ENCODE data around the gene ZP4.

The ZP4 gene, protein sequence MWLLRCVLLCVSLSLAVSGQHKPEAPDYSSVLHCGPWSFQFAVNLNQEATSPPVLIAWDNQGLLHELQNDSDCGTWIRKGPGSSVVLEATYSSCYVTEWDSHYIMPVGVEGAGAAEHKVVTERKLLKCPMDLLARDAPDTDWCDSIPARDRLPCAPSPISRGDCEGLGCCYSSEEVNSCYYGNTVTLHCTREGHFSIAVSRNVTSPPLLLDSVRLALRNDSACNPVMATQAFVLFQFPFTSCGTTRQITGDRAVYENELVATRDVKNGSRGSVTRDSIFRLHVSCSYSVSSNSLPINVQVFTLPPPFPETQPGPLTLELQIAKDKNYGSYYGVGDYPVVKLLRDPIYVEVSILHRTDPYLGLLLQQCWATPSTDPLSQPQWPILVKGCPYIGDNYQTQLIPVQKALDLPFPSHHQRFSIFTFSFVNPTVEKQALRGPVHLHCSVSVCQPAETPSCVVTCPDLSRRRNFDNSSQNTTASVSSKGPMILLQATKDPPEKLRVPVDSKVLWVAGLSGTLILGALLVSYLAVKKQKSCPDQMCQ

DNA sequence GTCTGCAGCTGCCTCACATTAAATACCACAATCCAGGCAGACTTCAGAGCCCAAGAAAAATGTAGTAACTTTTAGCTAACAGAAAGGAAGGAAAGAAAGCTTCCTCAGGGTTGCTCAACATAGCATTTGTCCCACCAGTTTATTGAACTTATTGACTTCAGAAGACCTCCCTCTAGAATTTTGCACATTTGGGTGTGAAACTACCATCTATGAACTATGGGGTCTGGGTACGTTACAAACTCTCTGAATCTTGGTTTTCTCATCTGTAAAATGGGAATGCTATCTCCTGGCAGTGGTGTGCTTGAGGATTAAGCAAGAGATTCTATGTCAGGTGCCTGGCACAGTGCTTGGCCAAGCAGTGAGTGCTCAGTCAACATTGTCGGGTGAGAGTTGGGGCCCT lies at the start of gene ZP4:
TSS of gene ZP4 (minus strand) at position 101 of the 400 bp plus-strand sequence. CDS start 287 bp downstream, outside the sequence.
- Mint-ChIP-seq H3K27ac (no peak within 1 kb of the TSS), H3K9me3 (no peaks in the 10 kb centered on the region)
- TF ChIP-seq, protein P1, sequence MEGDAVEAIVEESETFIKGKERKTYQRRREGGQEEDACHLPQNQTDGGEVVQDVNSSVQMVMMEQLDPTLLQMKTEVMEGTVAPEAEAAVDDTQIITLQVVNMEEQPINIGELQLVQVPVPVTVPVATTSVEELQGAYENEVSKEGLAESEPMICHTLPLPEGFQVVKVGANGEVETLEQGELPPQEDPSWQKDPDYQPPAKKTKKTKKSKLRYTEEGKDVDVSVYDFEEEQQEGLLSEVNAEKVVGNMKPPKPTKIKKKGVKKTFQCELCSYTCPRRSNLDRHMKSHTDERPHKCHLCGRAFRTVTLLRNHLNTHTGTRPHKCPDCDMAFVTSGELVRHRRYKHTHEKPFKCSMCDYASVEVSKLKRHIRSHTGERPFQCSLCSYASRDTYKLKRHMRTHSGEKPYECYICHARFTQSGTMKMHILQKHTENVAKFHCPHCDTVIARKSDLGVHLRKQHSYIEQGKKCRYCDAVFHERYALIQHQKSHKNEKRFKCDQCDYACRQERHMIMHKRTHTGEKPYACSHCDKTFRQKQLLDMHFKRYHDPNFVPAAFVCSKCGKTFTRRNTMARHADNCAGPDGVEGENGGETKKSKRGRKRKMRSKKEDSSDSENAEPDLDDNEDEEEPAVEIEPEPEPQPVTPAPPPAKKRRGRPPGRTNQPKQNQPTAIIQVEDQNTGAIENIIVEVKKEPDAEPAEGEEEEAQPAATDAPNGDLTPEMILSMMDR (IDR thresholded peaks at IDR 0.05; ENCODE audit: unreplicated experiment in 3 of 3), result no peak

DNA sequence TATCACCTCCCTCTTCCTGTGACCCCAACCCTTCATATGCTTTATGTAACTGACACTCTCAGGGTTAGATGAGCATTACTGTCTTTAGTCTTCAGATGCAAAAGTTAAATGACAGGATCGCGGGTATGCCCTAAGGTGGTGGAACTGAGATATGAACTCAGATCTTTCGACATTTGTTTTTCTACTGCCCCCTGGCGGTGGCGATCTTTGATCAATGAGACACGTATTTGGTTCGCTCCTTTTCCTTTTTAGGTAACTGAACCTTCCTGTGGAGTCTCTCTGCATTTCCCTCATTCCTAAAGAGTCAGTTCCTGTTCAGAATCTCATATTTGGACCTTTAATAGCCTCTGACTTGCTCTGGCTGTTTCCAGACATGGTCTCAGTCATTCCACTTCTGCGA lies 47.8 kb upstream of the ZP4 start:
- Mint-ChIP-seq H3K27me3 (ENCODE audit: low read depth) (no peaks in the 10 kb centered on the region), H3K4me1 (no peaks in the 10 kb centered on the region), H3K27ac (no peak overlapping the region), H3K36me3 (ENCODE audit: low read depth) (no peaks in the 10 kb centered on the region), H3K9me3 (no peaks in the 10 kb centered on the region), H3K4me3 (no peak overlapping the region)
- TF ChIP-seq, protein P1 (IDR thresholded peaks at IDR 0.05; ENCODE audit: unreplicated experiment in 3 of 3), result no peak

More for the DNA sequence above, at the start of gene ZP4:
- H3K27me3 Mint-ChIP-seq (ENCODE audit: low read depth), result peaks cover 13% of the 10 kb centered on the region
- no peaks in the 10 kb centered on the region for H3K36me3 Mint-ChIP-seq (ENCODE audit: low read depth)
- H3K4me3 Mint-ChIP-seq, result no peak within 1 kb of the TSS
- H3K4me1 Mint-ChIP-seq, result no peaks in the 10 kb centered on the region

DNA sequence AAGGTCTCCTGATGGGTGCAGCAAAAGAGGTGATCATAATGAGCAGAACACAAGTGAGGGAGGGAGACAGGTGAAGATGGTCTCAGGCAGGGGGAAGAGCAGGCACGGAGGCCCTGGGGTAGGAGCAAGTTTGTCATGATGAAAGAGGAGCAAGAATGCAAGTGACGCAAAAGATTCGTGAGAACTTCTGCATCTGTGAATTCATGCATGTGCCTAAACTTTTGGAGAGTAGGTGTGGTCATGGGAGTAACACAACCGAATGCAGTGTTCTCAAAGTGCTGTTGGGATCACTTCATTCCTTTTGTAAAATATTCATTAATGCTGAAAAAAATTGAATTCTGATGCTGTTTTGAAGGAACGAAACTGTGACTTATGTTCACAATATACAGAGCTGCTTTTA lies 47.3 kb upstream of the ZP4 start:
- no peaks in the 10 kb centered on the region for H3K4me1 Mint-ChIP-seq
- H3K9me3 Mint-ChIP-seq, result no peaks in the 10 kb centered on the region
- no peaks in the 10 kb centered on the region for H3K36me3 Mint-ChIP-seq (ENCODE audit: low read depth)
- no peak overlapping the region for H3K27ac Mint-ChIP-seq
- H3K27me3 Mint-ChIP-seq (ENCODE audit: low read depth), result no peaks in the 10 kb centered on the region
- H3K4me3 Mint-ChIP-seq, result no peak overlapping the region
- TF ChIP-seq, protein P1 (IDR thresholded peaks at IDR 0.05; ENCODE audit: unreplicated experiment in 3 of 3), result no peak

DNA sequence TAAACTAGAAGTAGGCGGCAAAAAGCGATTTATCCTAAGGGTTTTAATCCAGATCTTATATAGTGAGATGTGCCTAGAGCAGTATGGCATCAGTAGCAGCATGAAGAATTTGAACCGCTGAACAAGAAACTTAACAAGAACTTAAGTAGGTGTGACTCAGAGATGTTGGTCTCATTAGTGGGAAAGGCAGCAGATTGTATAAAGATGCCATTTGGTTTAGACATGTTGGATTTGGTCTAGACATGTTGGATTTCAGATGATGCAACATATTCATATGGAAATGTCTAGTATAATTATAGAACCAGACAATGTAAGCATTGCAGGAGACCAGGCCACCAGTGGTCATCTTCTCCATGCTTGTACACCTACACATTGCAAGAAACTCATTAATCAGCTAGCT lies 42.1 kb upstream of the ZP4 start:
- no peak overlapping the region for H3K27ac Mint-ChIP-seq
- H3K4me1 Mint-ChIP-seq, result no peaks in the 10 kb centered on the region
- H3K36me3 Mint-ChIP-seq (ENCODE audit: low read depth), result no peaks in the 10 kb centered on the region
- TF ChIP-seq, protein P1 (IDR thresholded peaks at IDR 0.05; ENCODE audit: unreplicated experiment in 3 of 3), result no peak
- H3K27me3 Mint-ChIP-seq (ENCODE audit: low read depth), result no peaks in the 10 kb centered on the region
- H3K9me3 Mint-ChIP-seq, result no peaks in the 10 kb centered on the region
- H3K4me3 Mint-ChIP-seq, result no peak overlapping the region

DNA sequence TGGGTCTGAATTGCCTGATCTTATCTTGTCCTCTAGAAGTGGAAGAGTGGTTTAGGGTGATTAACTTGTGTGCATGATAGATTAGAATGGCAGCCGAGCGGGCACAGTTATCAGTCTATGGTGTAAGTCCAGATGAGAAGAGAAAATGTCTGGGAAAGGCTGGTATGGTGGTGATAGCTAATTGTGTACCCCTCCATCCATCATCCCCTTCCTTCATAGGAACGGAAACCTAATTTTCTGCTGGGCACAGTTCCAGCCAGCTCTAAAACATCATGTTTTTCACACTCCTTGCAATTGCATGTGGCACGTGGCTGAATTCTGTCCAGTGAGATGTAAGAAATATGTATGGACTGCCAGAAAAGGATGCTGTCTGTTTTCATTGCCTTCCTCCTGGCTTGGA lies 40.9 kb upstream of the ZP4 start:
- TF ChIP-seq, protein P1 (IDR thresholded peaks at IDR 0.05; ENCODE audit: unreplicated experiment in 3 of 3), result no peak
- no peaks in the 10 kb centered on the region for H3K36me3 Mint-ChIP-seq (ENCODE audit: low read depth)
- no peaks in the 10 kb centered on the region for H3K4me1 Mint-ChIP-seq
- H3K4me3 Mint-ChIP-seq, result no peak overlapping the region
- no peaks in the 10 kb centered on the region for H3K9me3 Mint-ChIP-seq
- H3K27ac Mint-ChIP-seq, result no peak overlapping the region
- H3K27me3 Mint-ChIP-seq (ENCODE audit: low read depth), result no peaks in the 10 kb centered on the region

DNA sequence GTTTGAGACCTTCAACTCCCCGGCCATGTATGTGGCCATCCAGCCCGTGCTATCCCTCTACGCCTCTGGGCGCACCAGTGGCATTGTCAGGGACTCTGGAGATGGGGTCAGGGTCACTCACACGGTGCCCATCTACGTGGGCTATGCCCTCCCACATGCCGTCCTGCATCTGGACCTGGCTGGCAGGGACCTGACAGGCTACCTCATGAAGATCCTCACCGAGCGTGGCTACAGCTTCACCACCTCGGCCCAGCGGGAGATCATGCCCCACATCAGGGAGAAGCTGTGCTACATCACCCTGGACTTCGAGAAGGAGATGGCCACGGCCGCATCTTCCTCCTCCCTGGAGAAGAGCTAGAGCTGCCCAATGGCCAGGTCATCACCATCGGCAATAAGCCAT lies 36.5 kb upstream of the ZP4 start:
- Mint-ChIP-seq H3K27ac (no peak overlapping the region), H3K36me3 (ENCODE audit: low read depth) (no peaks in the 10 kb centered on the region), H3K4me1 (no peaks in the 10 kb centered on the region), H3K27me3 (ENCODE audit: low read depth) (peaks cover 6% of the 10 kb centered on the region), H3K9me3 (no peaks in the 10 kb centered on the region), H3K4me3 (no peak overlapping the region)
- TF ChIP-seq, protein P1 (IDR thresholded peaks at IDR 0.05; ENCODE audit: unreplicated experiment in 3 of 3), result no peak
